NCI-H345 treated with DMSO at 0.1 percent for 48 hours (cell line): Measurements from ENCODE around the gene KNSTRN.

Experiments
- DNase-seq: peaks from one replicate; lab custom pipeline; 2025; ENCODE audit not compliant: unreplicated experiment; lab: John Stamatoyannopoulos, UW

The KNSTRN gene

DNA sequence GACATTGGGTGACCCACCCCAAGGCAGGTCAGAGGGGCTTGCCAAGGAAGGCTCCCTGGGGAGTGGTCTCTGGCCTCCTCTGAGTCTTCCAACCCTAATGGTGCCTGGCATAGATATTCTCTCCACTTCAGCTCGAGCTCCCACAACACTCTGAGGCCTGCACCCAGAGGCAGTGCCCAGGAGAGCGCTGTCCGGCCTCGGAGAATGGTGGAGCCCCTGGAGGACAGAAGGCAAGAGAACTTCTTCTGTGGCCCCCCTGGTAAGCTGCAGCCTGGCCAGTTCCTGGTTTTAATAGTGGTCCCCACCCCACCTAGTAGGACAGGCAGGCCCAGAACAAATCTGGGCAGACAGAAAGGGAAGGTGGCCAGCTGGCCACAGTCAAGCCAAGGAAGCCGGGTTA is 17.5 kb upstream of the KNSTRN start:
- no peak for DNase-seq

DNA sequence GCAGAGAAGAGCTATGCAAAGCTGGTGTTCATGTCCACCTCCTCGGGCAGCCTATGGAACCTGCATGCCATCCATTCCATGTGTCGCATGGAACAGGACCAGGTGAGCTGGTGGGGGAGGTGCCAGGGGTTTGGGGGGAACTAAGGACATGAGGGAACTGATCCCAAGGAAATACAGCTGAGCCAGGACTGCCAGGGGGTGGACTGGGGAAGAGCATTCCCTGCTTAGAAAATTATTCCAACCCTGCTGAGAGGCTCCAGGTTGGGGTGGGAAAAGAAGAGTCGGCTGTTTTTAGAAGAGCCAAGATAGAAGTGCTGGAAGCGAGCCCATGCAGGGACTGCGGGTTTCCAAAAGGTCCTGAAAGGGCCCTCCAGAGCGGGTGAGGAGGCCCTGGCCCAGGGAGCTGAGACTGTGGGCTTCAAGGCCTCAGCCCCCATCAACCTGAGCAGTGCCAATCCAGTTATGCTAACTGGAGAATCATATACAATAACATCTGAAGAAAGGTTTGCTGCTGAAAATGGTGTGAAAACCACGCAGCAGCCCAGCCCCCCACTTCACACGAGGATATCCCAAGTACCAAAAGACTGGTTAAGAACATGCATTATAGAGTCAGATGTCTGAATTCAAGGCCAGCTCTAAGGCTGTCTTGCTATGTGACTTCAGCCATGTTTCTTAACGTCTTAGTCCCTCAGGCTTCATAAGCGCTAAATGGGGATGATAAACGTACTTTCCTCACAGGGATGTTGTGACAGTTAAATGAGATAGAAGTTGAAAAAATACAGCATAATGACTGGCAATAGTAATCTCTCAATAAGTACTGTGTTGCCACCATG is 16.7 kb upstream of the KNSTRN start:
- DNase-seq, result no peak

DNA sequence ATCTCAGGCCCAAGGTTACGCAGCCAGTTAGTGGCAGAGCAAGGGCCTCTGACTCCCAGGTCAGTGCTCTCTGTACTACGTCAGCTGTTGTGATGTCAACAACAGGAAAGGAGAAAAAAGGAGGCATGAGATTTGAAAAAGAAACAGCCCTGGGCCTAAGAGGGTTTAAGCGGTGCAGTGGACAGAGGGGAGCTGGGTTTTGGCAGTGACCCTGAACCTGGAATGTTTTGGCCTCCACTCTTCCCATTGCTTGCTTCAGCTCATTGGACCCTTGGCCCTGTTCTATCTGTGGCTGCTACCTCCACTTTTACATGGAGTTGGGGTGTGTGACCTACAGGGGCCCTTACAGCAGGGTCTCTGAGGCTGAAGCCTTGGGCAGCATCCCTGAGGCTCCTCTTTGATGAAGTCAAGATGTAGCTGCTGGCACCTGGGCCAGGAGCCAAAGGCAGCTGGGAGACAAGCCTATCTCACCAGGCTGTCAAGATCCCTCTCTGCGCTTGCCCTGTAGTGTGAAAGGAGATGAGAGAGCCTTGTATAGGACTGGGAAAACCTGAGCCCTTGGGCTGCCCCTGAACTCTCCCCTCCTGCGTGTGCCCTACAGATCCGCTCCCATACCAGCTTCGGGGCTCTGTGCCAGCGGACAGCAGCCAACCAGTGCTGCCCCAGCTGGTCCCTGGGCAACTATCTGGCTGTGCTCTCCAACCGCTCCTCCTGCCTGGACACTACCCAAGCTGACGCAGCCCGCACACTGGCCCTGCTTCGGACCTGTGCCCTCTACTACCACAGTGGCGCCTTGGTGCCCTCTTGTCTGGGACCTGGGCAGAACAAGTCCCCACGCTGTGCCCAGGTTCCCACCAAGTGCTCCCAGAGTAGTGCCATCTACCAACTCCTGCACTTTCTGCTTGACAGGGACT is 15.8 kb upstream of the KNSTRN start:
- no peak for DNase-seq

DNA sequence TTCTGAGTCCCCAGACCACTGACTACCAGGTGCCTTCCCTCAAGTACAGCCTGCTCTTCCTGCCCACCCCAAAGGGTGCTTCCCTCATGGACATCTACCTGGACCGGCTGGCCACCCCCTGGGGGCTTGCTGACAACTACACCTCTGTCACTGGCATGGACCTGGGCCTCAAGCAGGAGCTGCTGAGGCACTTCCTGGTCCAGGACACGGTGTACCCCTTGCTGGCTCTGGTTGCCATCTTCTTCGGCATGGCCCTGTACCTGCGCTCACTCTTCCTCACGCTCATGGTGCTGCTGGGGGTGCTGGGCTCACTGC is 15.2 kb upstream of the KNSTRN start:
- DNase-seq, result no peak

DNA sequence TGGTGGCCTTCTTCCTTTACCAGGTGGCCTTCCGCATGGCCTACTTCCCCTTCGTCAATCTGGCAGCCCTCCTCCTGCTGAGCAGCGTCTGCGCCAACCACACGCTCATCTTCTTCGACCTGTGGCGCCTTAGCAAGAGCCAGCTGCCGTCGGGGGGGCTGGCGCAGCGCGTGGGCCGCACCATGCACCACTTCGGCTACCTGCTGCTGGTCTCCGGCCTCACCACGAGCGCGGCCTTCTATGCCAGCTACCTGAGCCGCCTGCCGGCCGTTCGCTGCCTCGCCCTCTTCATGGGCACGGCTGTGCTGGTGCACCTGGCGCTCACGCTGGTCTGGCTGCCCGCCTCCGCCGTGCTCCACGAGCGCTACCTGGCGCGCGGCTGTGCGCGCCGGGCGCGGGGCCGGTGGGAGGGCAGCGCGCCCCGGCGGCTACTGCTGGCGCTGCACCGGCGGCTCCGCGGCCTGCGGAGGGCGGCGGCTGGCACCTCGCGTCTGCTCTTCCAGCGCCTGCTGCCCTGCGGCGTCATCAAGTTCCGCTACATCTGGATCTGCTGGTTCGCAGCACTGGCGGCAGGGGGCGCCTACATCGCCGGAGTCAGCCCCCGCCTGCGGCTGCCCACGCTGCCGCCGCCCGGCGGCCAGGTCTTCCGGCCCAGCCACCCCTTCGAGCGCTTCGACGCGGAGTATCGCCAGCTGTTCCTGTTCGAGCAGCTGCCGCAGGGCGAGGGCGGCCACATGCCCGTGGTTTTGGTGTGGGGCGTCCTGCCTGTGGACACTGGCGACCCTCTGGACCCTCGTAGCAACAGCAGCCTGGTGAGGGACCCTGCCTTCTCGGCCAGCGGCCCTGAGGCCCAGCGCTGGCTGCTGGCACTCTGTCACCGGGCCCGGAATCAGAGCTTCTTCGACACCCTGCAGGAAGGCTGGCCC is 14.6 kb upstream of the KNSTRN start:
- DNase-seq, result no peak

DNA sequence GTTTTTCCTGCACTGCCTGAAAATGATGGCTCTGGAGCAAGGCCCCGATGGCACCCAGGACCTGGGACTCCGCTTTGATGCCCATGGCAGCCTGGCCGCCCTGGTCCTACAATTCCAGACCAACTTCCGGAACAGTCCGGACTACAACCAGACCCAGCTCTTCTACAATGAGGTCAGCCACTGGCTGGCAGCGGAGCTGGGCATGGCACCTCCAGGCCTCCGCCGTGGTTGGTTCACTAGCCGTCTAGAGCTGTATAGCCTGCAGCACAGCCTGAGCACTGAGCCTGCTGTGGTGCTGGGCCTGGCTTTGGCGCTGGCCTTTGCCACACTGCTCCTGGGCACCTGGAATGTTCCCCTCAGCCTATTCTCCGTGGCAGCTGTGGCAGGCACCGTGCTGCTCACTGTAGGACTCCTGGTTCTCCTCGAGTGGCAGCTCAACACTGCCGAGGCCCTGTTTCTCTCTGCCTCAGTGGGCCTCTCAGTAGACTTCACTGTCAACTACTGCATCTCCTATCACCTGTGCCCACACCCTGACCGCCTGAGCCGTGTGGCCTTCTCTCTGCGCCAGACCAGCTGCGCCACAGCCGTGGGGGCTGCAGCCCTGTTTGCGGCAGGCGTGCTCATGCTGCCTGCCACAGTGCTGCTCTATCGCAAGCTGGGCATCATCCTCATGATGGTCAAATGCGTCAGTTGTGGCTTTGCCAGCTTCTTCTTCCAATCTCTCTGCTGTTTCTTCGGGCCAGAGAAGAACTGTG is 13.6 kb upstream of the KNSTRN start:
- DNase-seq, result no peak

DNA sequence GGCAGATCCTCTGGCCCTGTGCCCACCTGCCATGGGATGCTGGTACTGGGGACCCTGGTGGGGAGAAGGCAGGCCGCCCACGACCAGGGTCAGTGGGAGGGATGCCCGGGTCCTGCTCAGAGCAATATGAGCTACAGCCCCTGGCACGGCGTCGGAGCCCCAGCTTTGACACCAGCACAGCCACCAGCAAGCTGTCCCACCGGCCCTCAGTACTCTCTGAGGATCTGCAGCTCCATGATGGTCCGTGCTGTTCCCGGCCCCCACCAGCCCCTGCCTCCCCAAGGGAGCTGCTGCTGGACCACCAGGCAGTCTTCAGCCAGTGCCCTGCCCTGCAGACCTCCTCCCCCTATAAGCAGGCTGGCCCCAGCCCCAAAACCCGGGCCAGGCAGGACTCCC is 13.0 kb upstream of the KNSTRN start:
- no peak for DNase-seq

DNA sequence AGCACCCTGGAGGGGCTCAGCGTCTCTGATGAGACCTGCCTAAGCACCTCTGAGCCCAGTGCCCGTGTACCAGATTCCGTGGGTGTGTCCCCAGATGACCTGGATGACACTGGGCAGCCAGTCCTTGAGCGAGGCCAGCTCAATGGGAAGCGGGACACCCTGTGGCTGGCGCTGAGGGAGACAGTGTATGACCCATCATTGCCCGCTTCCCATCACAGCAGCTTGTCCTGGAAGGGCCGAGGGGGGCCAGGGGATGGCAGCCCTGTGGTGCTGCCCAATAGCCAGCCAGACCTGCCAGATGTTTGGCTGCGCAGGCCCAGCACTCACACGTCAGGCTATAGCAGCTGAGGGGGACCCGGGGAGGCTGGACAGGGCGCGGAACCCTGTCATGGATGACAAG is 12.6 kb upstream of the KNSTRN start:
- no peak for DNase-seq

DNA sequence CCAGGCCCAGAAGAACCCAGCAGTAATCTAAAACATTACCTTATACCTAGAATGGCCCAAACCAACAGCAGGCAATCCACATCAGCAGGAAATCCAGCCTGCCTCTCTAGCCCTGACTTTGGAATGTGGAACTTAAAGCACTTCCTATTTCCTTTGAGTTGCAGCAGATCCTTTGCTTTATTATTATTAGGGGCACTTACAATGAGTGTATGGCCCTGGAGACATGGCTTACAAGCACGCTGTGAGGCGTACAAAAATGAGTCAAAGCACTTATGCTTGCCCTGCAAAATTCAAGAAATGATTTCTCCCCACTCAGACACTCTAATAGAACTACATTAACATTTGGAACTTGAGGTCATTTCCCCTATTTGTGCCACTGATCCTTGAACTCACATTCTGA is 9.5 kb upstream of the KNSTRN start:
- no peak for DNase-seq

DNA sequence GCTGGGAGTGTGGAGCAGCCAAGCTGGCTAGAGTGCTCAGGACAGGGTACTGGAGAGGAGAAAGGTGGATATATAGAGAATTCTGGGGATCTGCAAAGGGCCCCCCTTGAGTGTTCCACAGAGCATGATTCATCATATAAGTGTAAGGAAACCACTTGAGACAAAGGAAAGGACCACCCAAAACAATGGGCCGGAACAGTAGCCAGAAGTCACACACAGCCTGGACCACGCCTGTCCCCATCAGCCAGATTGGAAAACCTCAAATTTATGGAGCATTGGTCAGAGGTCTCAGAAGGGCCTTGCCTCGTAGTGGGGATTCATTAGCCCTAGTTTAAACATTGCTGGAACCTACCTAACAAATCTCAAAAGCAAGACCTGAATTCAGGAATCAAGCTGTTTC is 4.9 kb upstream of the KNSTRN start:
- no peak for DNase-seq

DNA sequence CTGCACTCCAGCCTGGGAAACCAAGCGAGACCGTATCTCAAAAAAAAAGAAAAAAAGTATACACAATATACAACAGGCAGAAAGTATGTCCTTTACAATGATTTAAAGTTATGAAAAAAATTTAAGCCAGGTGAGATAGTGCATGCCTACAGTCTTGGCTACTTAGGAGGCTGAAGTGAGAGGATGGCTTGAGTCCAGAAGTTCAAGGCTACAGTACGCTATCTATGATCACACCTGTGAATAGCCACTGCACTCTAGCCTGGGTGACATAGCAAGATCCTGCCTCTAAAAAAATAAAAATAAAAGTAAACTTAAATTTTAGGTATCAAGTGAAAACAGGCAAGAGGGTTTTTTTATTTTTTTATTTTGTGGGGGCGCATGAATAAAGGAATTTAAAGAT is 3.1 kb upstream of the KNSTRN start:
- DNase-seq, result no peak

DNA sequence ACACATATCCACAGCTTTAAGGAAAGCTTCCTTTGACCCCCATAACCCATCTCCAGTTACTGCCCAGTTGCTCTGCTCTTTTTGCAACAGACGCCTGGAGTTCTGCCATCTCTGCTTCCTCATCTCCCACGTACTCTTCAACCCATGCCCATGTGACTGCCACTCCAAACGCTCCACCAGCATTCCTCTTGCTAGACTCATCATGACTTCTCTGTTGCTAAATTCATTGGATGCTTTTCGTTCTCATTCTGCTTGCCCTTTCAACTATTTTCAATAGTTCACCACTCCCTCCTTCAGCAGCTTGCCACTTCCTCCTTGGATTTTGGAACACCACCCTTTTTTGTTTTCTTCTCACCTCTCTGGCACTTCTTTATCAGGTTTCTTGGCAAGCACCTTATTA is 2.7 kb upstream of the KNSTRN start:
- DNase-seq, result no peak

DNA sequence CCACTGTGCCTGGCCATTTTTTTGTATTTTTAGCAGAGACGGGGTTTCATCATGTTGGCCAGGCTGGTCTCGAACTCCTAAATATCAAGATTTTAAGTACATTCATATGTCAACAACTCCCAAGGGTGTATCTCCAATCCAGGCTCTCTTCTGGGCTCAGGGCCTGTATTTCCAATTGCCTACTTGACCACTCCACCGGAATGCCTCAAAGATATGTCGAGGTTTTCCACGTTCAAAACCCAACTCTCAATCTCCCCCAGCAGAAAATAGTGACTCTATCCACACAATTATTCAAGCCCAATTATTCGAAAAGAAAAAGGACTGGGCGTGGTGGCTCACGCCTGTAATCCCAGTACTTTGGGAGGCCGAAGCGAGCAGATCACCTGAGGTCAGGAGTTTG is 1.9 kb upstream of the KNSTRN start:
- DNase-seq, result no peak

DNA sequence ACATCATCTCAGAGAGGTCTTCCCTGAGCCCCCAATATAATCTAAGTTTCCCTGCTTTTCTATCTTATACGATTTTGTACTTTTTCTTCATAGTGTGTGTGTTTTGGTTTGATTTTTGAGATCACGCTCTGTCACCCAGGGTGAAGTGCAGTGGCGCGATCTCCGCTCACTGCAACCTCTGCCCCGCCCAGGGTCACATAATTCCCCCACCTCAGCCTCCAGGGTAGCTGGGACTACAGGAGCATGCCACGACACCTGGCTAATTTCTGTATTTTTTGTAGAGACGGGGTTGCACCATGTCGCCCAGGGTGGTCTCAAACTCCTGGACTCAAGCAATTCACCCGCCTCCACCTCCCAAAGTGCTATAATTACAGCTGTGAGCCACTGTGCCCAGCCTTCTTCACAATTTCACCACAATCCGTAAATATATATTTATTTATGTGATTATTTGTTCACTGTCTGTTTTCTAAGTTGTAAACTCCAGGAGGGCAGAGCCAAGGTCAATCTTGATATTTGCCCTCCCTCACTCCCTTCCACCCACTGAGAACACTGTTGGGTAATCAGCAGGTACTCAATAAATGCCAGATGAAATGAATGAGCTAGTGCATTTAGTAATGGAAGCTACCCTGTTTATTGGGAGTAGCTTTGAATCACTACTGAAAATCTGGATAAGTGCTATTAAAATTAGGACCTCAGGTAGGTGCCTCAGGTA is 547 bp upstream of the KNSTRN start:
- no peak for DNase-seq

DNA sequence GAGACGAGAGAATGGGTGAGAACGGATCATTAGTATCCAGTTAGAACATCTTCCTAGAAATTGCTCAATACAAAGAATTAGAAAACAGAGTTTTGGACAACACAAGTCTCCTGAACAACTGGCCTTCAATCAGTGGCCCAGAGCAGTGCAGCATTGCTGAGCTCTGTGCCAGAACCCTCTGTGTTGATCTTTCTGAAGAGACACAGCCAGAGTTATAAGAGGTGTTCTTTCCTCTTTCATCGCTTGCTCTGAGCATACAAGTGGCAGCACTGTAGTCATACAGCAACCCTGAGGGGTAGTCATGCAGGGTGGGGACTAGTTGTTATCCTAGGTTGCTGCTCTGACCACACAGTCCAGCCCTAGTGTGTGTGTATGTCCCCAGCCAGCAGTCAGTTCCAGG is 4.0 kb downstream of the KNSTRN start:
- no peak for DNase-seq

DNA sequence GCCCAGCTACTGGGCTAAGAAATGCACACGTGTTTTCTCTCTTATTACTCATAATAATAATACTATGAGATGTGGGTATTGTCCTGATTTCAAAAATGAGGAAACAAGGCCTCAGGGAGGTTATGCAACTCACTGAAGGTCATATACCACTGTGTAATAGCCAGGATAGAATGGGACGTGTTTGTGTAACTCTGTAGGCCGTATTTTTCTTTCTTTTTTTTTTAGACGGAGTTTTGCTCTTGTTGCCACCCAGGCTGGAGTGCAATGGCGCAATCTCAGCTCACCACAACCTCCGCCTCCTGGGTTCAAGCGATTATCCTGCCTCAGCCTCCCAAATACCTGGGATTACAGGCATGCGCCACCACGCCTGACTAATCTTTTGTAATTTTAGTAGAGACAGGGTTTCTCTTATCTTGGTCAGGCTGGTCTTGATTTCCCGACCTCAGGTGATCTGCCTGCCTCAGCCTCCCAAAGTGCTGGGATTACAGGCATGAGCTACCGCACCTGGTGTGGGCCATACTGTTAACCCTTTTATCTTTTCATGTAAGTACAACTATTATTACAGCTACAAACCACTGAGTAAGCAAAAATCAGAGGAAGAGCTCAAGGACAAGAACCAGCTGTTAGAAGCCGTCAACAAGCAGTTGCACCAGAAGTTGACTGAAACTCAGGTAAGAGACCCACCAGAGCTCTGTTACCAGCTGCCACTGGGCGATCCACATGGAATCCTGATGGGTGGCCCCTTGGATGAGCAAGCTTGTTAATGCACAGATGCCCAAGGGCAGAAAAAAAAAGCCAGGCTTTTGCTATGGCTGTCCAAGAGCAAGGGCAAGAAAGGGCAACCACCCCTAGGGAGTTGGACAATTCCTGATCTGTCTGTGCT is 6.7 kb downstream of the KNSTRN start:
- DNase-seq, result no peak

DNA sequence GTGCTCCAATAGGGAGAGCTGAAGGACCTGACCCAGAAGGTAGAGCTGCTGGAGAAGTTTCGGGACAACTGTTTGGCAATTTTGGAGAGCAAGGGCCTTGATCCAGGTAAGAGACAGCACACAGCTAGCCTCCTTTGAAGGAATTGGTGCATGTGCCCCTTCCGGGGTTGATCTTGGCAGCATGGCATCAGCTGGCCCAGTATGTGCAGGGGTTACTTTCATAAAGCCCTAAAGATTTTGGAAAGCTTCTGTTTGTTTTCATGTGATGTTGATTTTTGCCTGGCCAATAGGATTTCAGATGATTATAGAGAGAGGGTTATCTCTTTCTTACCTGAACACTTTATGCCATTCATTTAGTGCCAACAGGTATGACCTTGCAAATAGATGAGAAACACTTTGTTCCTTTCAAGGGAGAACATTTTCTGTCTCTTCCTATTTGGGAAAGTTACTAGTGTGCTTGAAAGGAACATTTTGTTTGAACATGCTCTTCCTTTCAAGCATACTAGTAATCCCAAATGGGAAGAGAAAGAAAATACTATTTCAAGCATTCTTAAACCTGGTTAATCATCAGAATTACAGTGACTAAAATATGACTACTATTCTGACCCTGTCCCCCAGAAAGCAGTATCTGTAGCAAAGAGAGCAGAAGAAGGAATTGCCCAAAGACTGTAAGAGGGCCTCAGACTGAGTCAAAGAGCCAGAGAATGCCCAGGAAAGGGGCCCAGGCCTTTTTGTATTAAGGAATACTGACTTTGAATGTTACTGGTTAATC is 7.5 kb downstream of the KNSTRN start:
- DNase-seq, result no peak
